HL-60 (cell line): ENCODE data around the gene REPS1.

Source experiments
- DNase-seq, 2 experiments: peaks; one replicate each; pipeline ENCODE4 v3.0.0-alpha.2; 2010 to 2020; ENCODE audit warnings: low read depth in 1 of 2, low spot score in 1 of 2
- H3K27ac ChIP-seq: fragments of 250-450 bp; sonication (Bioruptor Pico); replicated peaks from 2 replicates; pipeline ENCODE4 v1.5.1; 2020; ENCODE audit warnings: mild to moderate bottlenecking, moderate library complexity
- H3K27me3 ChIP-seq: fragments of 250-450 bp; sonication (Bioruptor Pico); 2 replicates; pipeline ENCODE4 v1.5.1; 2021; ENCODE audit warnings: mild to moderate bottlenecking, moderate library complexity; ENCODE audit not compliant: insufficient read depth, poor library complexity, severe bottlenecking
- H3K4me3 ChIP-seq: replicated peaks from 2 replicates; pipeline ENCODE4 v1.5.1; 2011; ENCODE audit warnings: mild to moderate bottlenecking, control low read depth, low read length; ENCODE audit not compliant: insufficient read depth
- CTCF ChIP-seq: IDR thresholded peaks from one replicate; pipeline ENCODE4 v1.5.1; 2011; ENCODE audit warnings: low read length, control low read depth, inconsistent platforms; ENCODE audit not compliant: insufficient read depth
- GABPA ChIP-seq: IDR thresholded peaks from 2 replicates; pipeline ENCODE4 v1.6.1; 2012; ENCODE audit warnings: low read depth
- POLR2AphosphoS5 ChIP-seq: IDR thresholded peaks from 2 replicates; pipeline ENCODE4 v1.6.1; 2012; ENCODE audit warnings: low read depth
- REST ChIP-seq: IDR thresholded peaks from 2 replicates; pipeline ENCODE4 v1.6.1; 2012; ENCODE audit warnings: low read depth; ENCODE audit not compliant: insufficient replicate concordance
- SPI1 ChIP-seq: IDR thresholded peaks from 2 replicates; pipeline ENCODE4 v1.6.1; 2012; ENCODE audit warnings: low read depth, mild to moderate bottlenecking, borderline replicate concordance

Gene REPS1

GRCh38 chr6:139010674-139011073, 22.6 kb upstream of the REPS1 start:
- Histone ChIP-seq H3K27ac (no peak overlapping the region), H3K27me3 (no peaks in the 10 kb centered on the region), H3K4me3 (no peak overlapping the region)
- no peak for DNase-seq
- no peak for TF ChIP-seq REST
- no peak for TF ChIP-seq GABPA
- TF ChIP-seq SPI1 = no peak
- TF ChIP-seq CTCF = no peak
- no peak for TF ChIP-seq POLR2AphosphoS5

- TF ChIP-seq SPI1 (peak; percentile 47; the same call in 1 of the 2 replicates), POLR2AphosphoS5 (no peak)
- DNase-seq = no peak
- Histone ChIP-seq H3K4me3 (no peak overlapping the region), H3K27ac (no peak overlapping the region), H3K27me3 (no peaks in the 10 kb centered on the region)
These were observed 20.1 kb upstream of the REPS1 start for GRCh38 chr6:139008117-139008516.

- Histone ChIP-seq H3K27ac (no peak overlapping the region), H3K4me3 (no peak overlapping the region), H3K27me3 (no peaks in the 10 kb centered on the region)
- TF ChIP-seq REST = no peak
- TF ChIP-seq SPI1 = no peak
- TF ChIP-seq GABPA = no peak
- no peak for TF ChIP-seq CTCF
- TF ChIP-seq POLR2AphosphoS5 = no peak
- no peak for DNase-seq
These were observed 19.4 kb upstream of the REPS1 start for GRCh38 chr6:139007428-139007827.

- no peak overlapping the region for H3K27ac ChIP-seq
- no peak for TF ChIP-seq GABPA
- no peak for TF ChIP-seq REST
- no peak for TF ChIP-seq POLR2AphosphoS5
- TF ChIP-seq SPI1 = no peak
- no peak for TF ChIP-seq CTCF
- no peak for DNase-seq
- no peaks in the 10 kb centered on the region for H3K27me3 ChIP-seq
- no peak overlapping the region for H3K4me3 ChIP-seq
These were observed 18.4 kb upstream of the REPS1 start for GRCh38 chr6:139006477-139006876.
